ENCODE data around the gene THEM4. TPM values are rescaled to one million over a fixed set of nuclear protein-coding genes. Genes with fewer than 3 reads are reported as not detected.
A peak's percentile ranks its signal among the peaks of the same experiment; 100 is the strongest.
"Not testable (repeated sequence)": the region's sequence is repeated elsewhere in the genome, so short reads cannot be mapped to it uniquely, and the experiment has no call there.

THEM4 gene
- total RNA-seq, 1 donor from 2014 or later, result 12.3 TPM

DNA sequence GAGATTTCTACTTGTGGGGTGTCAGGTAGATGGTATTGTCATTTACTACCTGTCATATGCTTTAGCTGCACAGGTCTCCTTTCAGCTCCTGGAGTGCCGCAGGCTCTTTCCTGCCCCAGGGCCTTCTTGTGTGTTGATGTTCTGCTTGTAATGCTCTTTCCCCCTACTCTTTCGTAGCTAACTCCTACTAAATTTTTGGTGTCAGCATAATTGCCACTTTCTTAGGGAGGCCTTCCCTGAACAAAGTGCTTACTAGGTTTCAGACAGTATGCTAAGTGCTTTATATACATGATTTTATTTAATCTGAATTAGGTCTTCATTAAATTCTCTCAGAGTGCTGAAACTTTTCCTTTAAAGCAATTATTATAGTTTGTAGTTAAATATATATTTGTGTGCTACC, 4.8 kb upstream of the THEM4 start:
- H3K4me3 Mint-ChIP-seq (ENCODE audit: unreplicated experiment), result no peak overlapping the region
- peaks cover 5% of the 10 kb centered on the region for H3K9me3 Mint-ChIP-seq (ENCODE audit: unreplicated experiment)
- H3K27me3 Mint-ChIP-seq (ENCODE audit: unreplicated experiment), result peaks cover 52% of the 10 kb centered on the region
- no peak overlapping the region for H3K27ac Mint-ChIP-seq (ENCODE audit: unreplicated experiment)
- H3K4me1 Mint-ChIP-seq (ENCODE audit: unreplicated experiment), result peaks cover 3% of the 10 kb centered on the region
- DNase-seq (ENCODE audit: extremely low spot score, unreplicated experiment), result no peak
- H3K36me3 Mint-ChIP-seq (ENCODE audit: unreplicated experiment), result no peaks in the 10 kb centered on the region
- TF ChIP-seq, protein P1, sequence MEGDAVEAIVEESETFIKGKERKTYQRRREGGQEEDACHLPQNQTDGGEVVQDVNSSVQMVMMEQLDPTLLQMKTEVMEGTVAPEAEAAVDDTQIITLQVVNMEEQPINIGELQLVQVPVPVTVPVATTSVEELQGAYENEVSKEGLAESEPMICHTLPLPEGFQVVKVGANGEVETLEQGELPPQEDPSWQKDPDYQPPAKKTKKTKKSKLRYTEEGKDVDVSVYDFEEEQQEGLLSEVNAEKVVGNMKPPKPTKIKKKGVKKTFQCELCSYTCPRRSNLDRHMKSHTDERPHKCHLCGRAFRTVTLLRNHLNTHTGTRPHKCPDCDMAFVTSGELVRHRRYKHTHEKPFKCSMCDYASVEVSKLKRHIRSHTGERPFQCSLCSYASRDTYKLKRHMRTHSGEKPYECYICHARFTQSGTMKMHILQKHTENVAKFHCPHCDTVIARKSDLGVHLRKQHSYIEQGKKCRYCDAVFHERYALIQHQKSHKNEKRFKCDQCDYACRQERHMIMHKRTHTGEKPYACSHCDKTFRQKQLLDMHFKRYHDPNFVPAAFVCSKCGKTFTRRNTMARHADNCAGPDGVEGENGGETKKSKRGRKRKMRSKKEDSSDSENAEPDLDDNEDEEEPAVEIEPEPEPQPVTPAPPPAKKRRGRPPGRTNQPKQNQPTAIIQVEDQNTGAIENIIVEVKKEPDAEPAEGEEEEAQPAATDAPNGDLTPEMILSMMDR (IDR thresholded peaks at IDR 0.05), result no peak

- DNase-seq (ENCODE audit: extremely low spot score, unreplicated experiment), result no peak
- TF ChIP-seq, protein P1 (IDR thresholded peaks at IDR 0.05), result no peak
- H3K4me3 Mint-ChIP-seq (ENCODE audit: unreplicated experiment), result no peak overlapping the region
- H3K4me1 Mint-ChIP-seq (ENCODE audit: unreplicated experiment), result peaks cover 12% of the 10 kb centered on the region
- H3K9me3 Mint-ChIP-seq (ENCODE audit: unreplicated experiment), result peaks cover 5% of the 10 kb centered on the region
- H3K27ac Mint-ChIP-seq (ENCODE audit: unreplicated experiment), result no peak overlapping the region
- H3K36me3 Mint-ChIP-seq (ENCODE audit: unreplicated experiment), result no peaks in the 10 kb centered on the region
- peaks cover 41% of the 10 kb centered on the region for H3K27me3 Mint-ChIP-seq (ENCODE audit: unreplicated experiment)
These were observed 3.7 kb upstream of the THEM4 start for GRCh38 chr1:151912973-151913372.

DNA sequence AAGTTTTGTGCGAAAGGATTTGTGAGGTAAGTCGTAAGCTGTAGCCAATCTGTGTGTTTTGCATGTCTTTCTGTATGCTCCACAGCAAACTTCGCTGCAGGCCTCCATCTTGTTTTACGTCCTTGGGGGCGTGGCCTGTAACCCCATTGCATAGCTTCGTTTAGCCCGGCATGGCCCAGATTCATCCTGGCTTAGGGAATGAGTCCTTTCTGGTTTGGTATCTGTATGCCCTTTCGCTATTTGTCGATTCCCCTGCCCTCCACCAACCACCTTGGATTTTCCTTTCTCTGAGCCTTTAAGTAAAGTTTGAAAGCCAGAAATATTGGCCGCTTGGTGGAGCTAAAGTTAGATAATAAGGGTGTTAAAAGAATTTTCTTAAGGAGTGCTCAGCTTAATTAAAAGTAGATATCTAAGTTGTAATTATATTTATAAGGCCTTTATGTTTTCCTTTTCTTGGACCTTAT, 1.1 kb downstream of the THEM4 start:
- no peak for DNase-seq (ENCODE audit: extremely low spot score, unreplicated experiment)
- TF ChIP-seq, protein P1 (IDR thresholded peaks at IDR 0.05), result peak; percentile 29
- peak overlapping the region; percentile 68 for H3K4me3 Mint-ChIP-seq (ENCODE audit: unreplicated experiment)
- H3K27ac Mint-ChIP-seq (ENCODE audit: unreplicated experiment), result peak overlapping the region; percentile 58
- peaks cover 9% of the 10 kb centered on the region for H3K9me3 Mint-ChIP-seq (ENCODE audit: unreplicated experiment)
- peaks cover 9% of the 10 kb centered on the region for H3K36me3 Mint-ChIP-seq (ENCODE audit: unreplicated experiment)
- peaks cover 20% of the 10 kb centered on the region for H3K4me1 Mint-ChIP-seq (ENCODE audit: unreplicated experiment)
- H3K27me3 Mint-ChIP-seq (ENCODE audit: unreplicated experiment), result peaks cover 4% of the 10 kb centered on the region

DNA sequence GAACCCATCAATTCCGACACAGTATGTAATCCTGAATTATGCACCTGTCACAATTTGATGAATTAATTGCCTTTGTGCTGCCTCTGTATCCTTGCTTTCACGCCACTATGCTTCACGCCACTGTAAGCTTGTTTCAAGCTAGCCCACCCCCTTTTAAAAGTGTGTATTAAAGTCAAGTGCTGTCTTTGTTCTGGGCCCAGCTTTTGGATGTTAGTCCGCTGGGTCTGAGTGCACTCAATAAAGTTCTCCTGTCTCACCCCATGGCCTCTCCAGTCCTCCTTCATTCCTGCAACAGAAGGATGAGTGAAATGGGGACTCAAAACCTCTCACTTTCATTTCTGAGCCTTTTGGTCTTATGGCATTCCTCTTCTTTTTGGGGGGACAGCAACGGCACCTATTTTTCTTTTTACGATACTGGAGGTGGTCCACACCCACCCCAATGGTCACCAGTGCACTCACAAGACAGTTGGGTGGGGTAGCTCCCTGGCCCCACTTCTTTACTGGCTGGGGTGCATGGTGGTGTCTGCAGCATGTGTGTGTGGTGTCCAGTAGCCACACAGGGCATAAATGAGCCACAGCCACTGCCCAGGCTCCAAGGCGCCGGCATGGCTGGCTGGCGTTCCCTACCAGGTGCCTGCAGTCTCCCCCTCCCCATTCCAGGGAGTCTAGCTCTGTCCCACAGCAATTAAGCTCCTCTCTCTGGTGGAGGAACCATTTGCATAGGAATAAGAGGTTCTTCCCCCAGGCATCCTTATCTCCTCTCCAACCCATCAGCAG, 1.8 kb downstream of the THEM4 start:
- peaks cover 20% of the 10 kb centered on the region for H3K4me1 Mint-ChIP-seq (ENCODE audit: unreplicated experiment)
- no peak for DNase-seq (ENCODE audit: extremely low spot score, unreplicated experiment)
- H3K36me3 Mint-ChIP-seq (ENCODE audit: unreplicated experiment), result peaks cover 9% of the 10 kb centered on the region
- H3K27me3 Mint-ChIP-seq (ENCODE audit: unreplicated experiment), result no peaks in the 10 kb centered on the region
- no peak overlapping the region for H3K27ac Mint-ChIP-seq (ENCODE audit: unreplicated experiment)
- peaks cover 4% of the 10 kb centered on the region for H3K9me3 Mint-ChIP-seq (ENCODE audit: unreplicated experiment)
- no peak overlapping the region for H3K4me3 Mint-ChIP-seq (ENCODE audit: unreplicated experiment)
- TF ChIP-seq, protein P1 (IDR thresholded peaks at IDR 0.05), result no peak

- H3K27ac Mint-ChIP-seq (ENCODE audit: unreplicated experiment); H3K27me3 Mint-ChIP-seq (ENCODE audit: unreplicated experiment): not testable (repeated sequence)
- peaks cover 11% of the 10 kb centered on the region for H3K9me3 Mint-ChIP-seq (ENCODE audit: unreplicated experiment)
These were observed 3.0 kb downstream of the THEM4 start for GRCh38 chr1:151906324-151906645.

GRCh38 chr1:151905443-151906323, 3.6 kb downstream of the THEM4 start:
- H3K4me3 Mint-ChIP-seq (ENCODE audit: unreplicated experiment); DNase-seq (ENCODE audit: extremely low spot score, unreplicated experiment); H3K27me3 Mint-ChIP-seq (ENCODE audit: unreplicated experiment): not testable (repeated sequence)
- H3K36me3 Mint-ChIP-seq (ENCODE audit: unreplicated experiment), result peaks cover 20% of the 10 kb centered on the region
- peaks cover 20% of the 10 kb centered on the region for H3K4me1 Mint-ChIP-seq (ENCODE audit: unreplicated experiment)
- H3K27ac Mint-ChIP-seq (ENCODE audit: unreplicated experiment), result peak overlapping the region; percentile 56
- H3K9me3 Mint-ChIP-seq (ENCODE audit: unreplicated experiment), result peaks cover 14% of the 10 kb centered on the region

More at GRCh38 chr1:151906324-151906645, 3.0 kb downstream of the THEM4 start:
- not testable (repeated sequence) for H3K4me3 Mint-ChIP-seq (ENCODE audit: unreplicated experiment); DNase-seq (ENCODE audit: extremely low spot score, unreplicated experiment)
- peaks cover 20% of the 10 kb centered on the region for H3K4me1 Mint-ChIP-seq (ENCODE audit: unreplicated experiment)
- H3K36me3 Mint-ChIP-seq (ENCODE audit: unreplicated experiment), result peaks cover 17% of the 10 kb centered on the region

Data from osteocyte (in vitro differentiated cells).